HepG2 (cell line): ENCODE results near the gene GCLM. TPM values are rescaled to one million over a fixed set of nuclear protein-coding genes. Genes with fewer than 3 reads are reported as not detected.

Experiments
- IKZF1 ChIP-seq: fragments of 450-650 bp; IDR thresholded peaks from 2 replicates; pipeline ENCODE4 v1.7.1; 2016
- JUN ChIP-seq: sonication (generic); formaldehyde crosslinking; IDR thresholded peaks from 2 replicates; pipeline ENCODE4 v1.4.0; 2020; ENCODE audit warnings: mild to moderate bottlenecking, missing genetic modification reagents
- MAZ ChIP-seq, 2 experiments: sonication (generic) in 1 of 2; formaldehyde crosslinking in 1 of 2; IDR thresholded peaks; 2 replicates each; pipeline versions ENCODE4 v1.5.0 to v1.6.1; 2012 to 2020; ENCODE audit warnings: low read depth in 2 of 2, mild to moderate bottlenecking in 2 of 2, borderline replicate concordance in 1 of 2, improper control_type of control experiment in 1 of 2, low read length in 1 of 2, missing genetic modification reagents in 1 of 2, moderate library complexity in 1 of 2
- RARG ChIP-seq: sonication (generic); formaldehyde crosslinking; IDR thresholded peaks from 2 replicates; pipeline ENCODE4 v1.4.0; 2020; ENCODE audit warnings: low read depth, mild to moderate bottlenecking, missing genetic modification reagents
- RBAK ChIP-seq: sonication (generic); formaldehyde crosslinking; IDR thresholded peaks from 2 replicates; pipeline ENCODE4 v1.5.1; 2020; ENCODE audit warnings: mild to moderate bottlenecking, missing genetic modification reagents
- TGIF2 ChIP-seq: IDR thresholded peaks from 2 replicates; pipeline ENCODE4 v1.6.1; 2016; ENCODE audit warnings: control low read depth, missing compliant biosample characterization
- ZBTB8A ChIP-seq: sonication (generic); formaldehyde crosslinking; IDR thresholded peaks from 2 replicates; pipeline ENCODE4 v1.4.0; 2020; ENCODE audit warnings: mild to moderate bottlenecking, low read depth, missing genetic modification reagents, borderline replicate concordance
- ZMYM2 ChIP-seq: sonication (generic); formaldehyde crosslinking; IDR thresholded peaks from 2 replicates; pipeline ENCODE4 v1.8.0; 2022; ENCODE audit warnings: mild to moderate bottlenecking, missing genetic modification reagents
- ZNF577 ChIP-seq: sonication (generic); formaldehyde crosslinking; IDR thresholded peaks from 2 replicates; pipeline ENCODE4 v1.4.0; 2020; ENCODE audit warnings: mild to moderate bottlenecking, low read depth, missing genetic modification reagents, borderline replicate concordance
- ZNF609 ChIP-seq: sonication (generic); formaldehyde crosslinking; IDR thresholded peaks from 2 replicates; pipeline ENCODE4 v1.4.0; 2020; ENCODE audit warnings: mild to moderate bottlenecking, missing genetic modification reagents, borderline replicate concordance
- ZXDC ChIP-seq: sonication (generic); formaldehyde crosslinking; IDR thresholded peaks from 2 replicates; pipeline ENCODE4 v1.5.0; 2020; ENCODE audit warnings: mild to moderate bottlenecking, missing genetic modification reagents
- polyA plus RNA-seq, 8 experiments: library from polyadenylated mRNA; depleted of rRNA in 3 of 8; stranded (reverse) in 7 of 8; unstranded in 1 of 8; fragments of >200 nt; fragmentation: Illumina TruSeq in 4 of 8; extraction: Trizol in 4 of 8; gene quantifications; 2 replicates each; pipeline versions ENCODE4 v1.2.1 to v1.2.3, GENCODE V29; 2011 to 2016; ENCODE audit warnings: low read depth in 4 of 8, missing spikeins in 1 of 8, mixed read lengths in 1 of 8; ENCODE audit not compliant: insufficient read depth in 1 of 8
- total RNA-seq, 5 experiments: library from RNA; depleted of rRNA; stranded (reverse); fragments of >200 nt; fragmentation: Illumina TruSeq; extraction: Trizol; gene quantifications; 2 replicates each; pipeline ENCODE4 v1.2.3, GENCODE V29; 2016; ENCODE audit warnings: low read depth in 1 of 5
- TF ChIP-seq, protein P1 (sequence below): sonication (generic); formaldehyde crosslinking; IDR thresholded peaks from 2 replicates; pipeline ENCODE4 v1.4.0; 2020; ENCODE audit warnings: mild to moderate bottlenecking, missing genetic modification reagents
- TF ChIP-seq, protein P2 (sequence below): sonication (generic); formaldehyde crosslinking; IDR thresholded peaks from 2 replicates; pipeline ENCODE4 v1.4.0; 2020; ENCODE audit warnings: missing genetic modification reagents
- TF ChIP-seq, protein P3 (sequence below): sonication (generic); formaldehyde crosslinking; IDR thresholded peaks from 2 replicates; pipeline ENCODE4 v1.5.0; 2020; ENCODE audit warnings: missing genetic modification reagents, mild to moderate bottlenecking, borderline replicate concordance
- TF ChIP-seq, protein P4 (sequence below): IDR thresholded peaks from 2 replicates; pipeline ENCODE4 v1.6.1; 2016

GCLM gene
- total and polyA plus RNA-seq, 2 of the 13 experiments (the other 11 are each of a cell fraction or from before 2014, with no cell fraction given) = 8.7 to 29.9 TPM

GRCh38 chr1:93845538-93846205 is 63.6 kb downstream of the GCLM start (continued):
- TF ChIP-seq, protein P1, sequence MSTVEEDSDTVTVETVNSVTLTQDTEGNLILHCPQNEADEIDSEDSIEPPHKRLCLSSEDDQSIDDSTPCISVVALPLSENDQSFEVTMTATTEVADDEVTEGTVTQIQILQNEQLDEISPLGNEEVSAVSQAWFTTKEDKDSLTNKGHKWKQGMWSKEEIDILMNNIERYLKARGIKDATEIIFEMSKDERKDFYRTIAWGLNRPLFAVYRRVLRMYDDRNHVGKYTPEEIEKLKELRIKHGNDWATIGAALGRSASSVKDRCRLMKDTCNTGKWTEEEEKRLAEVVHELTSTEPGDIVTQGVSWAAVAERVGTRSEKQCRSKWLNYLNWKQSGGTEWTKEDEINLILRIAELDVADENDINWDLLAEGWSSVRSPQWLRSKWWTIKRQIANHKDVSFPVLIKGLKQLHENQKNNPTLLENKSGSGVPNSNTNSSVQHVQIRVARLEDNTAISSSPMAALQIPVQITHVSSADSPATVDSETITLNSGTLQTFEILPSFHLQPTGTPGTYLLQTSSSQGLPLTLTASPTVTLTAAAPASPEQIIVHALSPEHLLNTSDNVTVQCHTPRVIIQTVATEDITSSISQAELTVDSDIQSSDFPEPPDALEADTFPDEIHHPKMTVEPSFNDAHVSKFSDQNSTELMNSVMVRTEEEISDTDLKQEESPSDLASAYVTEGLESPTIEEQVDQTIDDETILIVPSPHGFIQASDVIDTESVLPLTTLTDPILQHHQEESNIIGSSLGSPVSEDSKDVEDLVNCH (CRISPR knock-in tag) = no peak
- TF ChIP-seq, protein P2, sequence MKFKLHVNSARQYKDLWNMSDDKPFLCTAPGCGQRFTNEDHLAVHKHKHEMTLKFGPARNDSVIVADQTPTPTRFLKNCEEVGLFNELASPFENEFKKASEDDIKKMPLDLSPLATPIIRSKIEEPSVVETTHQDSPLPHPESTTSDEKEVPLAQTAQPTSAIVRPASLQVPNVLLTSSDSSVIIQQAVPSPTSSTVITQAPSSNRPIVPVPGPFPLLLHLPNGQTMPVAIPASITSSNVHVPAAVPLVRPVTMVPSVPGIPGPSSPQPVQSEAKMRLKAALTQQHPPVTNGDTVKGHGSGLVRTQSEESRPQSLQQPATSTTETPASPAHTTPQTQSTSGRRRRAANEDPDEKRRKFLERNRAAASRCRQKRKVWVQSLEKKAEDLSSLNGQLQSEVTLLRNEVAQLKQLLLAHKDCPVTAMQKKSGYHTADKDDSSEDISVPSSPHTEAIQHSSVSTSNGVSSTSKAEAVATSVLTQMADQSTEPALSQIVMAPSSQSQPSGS (CRISPR knock-in tag) = 0 out of 2 replicates have a peak, but pooled peaks have one; percentile 71
- TF ChIP-seq, protein P3, sequence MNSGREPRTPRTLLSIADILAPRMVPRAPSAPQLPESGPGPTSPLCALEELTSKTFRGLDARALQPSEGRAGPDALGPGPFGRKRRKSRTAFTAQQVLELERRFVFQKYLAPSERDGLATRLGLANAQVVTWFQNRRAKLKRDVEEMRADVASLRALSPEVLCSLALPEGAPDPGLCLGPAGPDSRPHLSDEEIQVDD (CRISPR knock-in tag) = no peak
- TF ChIP-seq ZNF609 (CRISPR knock-in tag) = no peak
- no peak for TF ChIP-seq RBAK
- TF ChIP-seq, protein P4, sequence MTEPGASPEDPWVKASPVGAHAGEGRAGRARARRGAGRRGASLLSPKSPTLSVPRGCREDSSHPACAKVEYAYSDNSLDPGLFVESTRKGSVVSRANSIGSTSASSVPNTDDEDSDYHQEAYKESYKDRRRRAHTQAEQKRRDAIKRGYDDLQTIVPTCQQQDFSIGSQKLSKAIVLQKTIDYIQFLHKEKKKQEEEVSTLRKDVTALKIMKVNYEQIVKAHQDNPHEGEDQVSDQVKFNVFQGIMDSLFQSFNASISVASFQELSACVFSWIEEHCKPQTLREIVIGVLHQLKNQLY = no peak
- no peak for TF ChIP-seq IKZF1
- TF ChIP-seq JUN = peak; percentile 83; the same call in 1 of the 2 replicates
- TF ChIP-seq ZNF577 = no peak
- TF ChIP-seq ZMYM2 (CRISPR knock-in tag) = 0 out of 2 replicates have a peak, but pooled peaks have one; percentile 4
- TF ChIP-seq RARG (CRISPR knock-in tag) = no peak
- no peak for TF ChIP-seq ZBTB8A (CRISPR knock-in tag)
- TF ChIP-seq TGIF2 (CRISPR knock-in tag) = no peak; the same call in 1 of the 2 replicates
- TF ChIP-seq ZXDC = 0 out of 2 replicates have a peak, but pooled peaks have one; percentile 42
- TF ChIP-seq MAZ (IDR thresholded peaks at IDR 0.05; ENCODE audit: borderline replicate concordance, low read depth, low read length) = no peak
- TF ChIP-seq MAZ (CRISPR knock-in tag; IDR thresholded peaks at IDR 0.05; ENCODE audit: low read depth) = no peak
